Stomach smooth muscle (tissue), 2 donors: Measurements from ENCODE around the gene MAGED2.
"Not testable (repeated sequence)": the region's sequence is repeated elsewhere in the genome, so short reads cannot be mapped to it uniquely, and the experiment has no call there.

Experiments
- H3K27ac ChIP-seq: one replicate; pipeline ENCODE4 v1.7.0; 2013; ENCODE audit warnings: mild to moderate bottlenecking, low read length, inconsistent platforms
- H3K27me3 ChIP-seq, 2 donors: one replicate each; pipeline ENCODE4 v1.7.0; 2013; ENCODE audit warnings: low read length in 2 of 2; ENCODE audit not compliant: insufficient read depth in 2 of 2, control insufficient read depth in 1 of 2
- H3K36me3 ChIP-seq, 2 donors: one replicate each; pipeline ENCODE4 v1.7.0; 2013; ENCODE audit warnings: low read length in 2 of 2; ENCODE audit not compliant: control insufficient read depth in 2 of 2, insufficient read depth in 2 of 2
- H3K4me1 ChIP-seq: one replicate; pipeline ENCODE4 v1.7.0; 2013; ENCODE audit warnings: low read length; ENCODE audit not compliant: control insufficient read depth, insufficient read depth
- H3K4me3 ChIP-seq, 2 donors: one replicate each; pipeline ENCODE4 v1.7.0; 2013; ENCODE audit warnings: low read length in 2 of 2
- H3K9ac ChIP-seq, 2 donors: one replicate each; pipeline ENCODE4 v1.7.0; 2013; ENCODE audit warnings: low read length in 2 of 2, mild to moderate bottlenecking in 1 of 2
- H3K9me3 ChIP-seq, 2 donors: one replicate each; pipeline ENCODE4 v1.7.0; 2013; ENCODE audit warnings: low read length in 2 of 2; ENCODE audit not compliant: control insufficient read depth in 2 of 2
- donor health status: healthy.
- donor health status: Pancreatic carcinoma.

The MAGED2 gene

DNA sequence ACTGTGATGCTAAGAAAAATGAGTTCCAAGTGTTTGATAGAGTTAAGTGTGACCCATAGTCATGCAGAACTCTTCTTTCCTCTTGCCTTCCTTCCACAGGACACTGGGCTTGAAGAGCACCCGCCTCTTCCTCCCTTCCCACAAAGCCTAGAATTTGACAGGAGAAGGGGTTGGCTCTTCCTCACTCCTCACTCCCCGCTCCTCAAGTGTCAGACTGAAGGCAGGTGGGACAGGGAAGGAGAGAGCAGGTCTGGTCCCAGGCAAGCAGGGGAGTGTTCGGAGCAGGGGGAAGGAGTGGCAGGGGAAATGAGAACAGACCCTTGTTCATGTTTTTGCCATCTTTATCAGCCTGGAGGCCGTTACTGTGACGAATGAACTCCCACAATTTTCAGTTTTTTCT, 10.7 kb downstream of the MAGED2 start:
- H3K36me3 ChIP-seq, result peaks cover 10 to 11% of the 10 kb centered on the region in 2 donors
- H3K9me3 ChIP-seq, result no peaks in the 10 kb centered on the region
- H3K9ac ChIP-seq, result no peak overlapping the region
- no peak overlapping the region for H3K4me3 ChIP-seq
- H3K27me3 ChIP-seq, result no peaks in the 10 kb centered on the region
- H3K4me1 ChIP-seq, result no peaks in the 10 kb centered on the region
- no peak overlapping the region for H3K27ac ChIP-seq

DNA sequence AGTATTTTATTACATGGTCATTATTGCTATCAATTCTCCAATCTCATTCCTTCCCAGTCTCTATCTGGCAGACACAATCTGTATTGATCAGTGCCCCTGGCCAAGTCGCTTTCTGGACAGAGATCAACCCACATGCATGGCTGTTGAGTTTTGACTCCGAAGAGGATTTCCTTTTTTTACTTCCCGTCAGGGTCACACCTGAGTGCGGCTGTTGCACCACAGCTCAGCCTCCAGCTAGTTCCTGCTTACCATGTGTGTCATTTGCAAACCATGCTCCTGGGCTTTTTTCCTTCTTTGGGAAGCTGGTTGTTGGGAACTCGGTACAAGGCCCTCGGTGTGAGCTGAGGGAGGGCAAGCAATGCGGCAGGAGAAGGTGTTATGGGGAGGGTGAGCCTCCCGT, 11.7 kb downstream of the MAGED2 start:
- Histone ChIP-seq H3K4me1 (no peaks in the 10 kb centered on the region), H3K4me3 (no peak overlapping the region), H3K27ac (no peak overlapping the region), H3K27me3 (no peaks in the 10 kb centered on the region), H3K9ac (no peak overlapping the region), H3K36me3 (peaks cover 1 to 6% of the 10 kb centered on the region in 2 donors), H3K9me3 (no peaks in the 10 kb centered on the region)

DNA sequence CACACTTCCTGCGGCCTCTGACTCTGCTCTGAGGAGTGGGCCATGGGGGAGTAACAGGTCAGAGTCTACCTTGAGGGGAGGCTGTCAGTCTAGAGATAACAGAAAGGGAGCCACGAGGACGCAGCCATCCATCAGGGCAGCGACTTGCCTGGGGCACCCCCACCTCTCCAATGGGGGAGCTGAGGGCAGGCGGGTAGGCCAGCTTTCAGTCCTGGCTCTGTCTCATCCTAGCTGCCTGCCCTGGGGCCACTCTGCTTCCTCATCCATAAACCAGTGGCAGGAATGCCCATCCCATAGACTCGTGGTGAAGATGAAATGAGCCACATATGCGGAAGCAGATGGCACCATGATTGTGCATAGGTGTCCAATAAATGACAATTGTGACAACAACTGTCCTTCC, 13.2 kb downstream of the MAGED2 start:
- Histone ChIP-seq H3K36me3 (no peaks in the 10 kb centered on the region), H3K4me1 (no peaks in the 10 kb centered on the region), H3K9me3 (no peaks in the 10 kb centered on the region), H3K9ac (no peak overlapping the region), H3K27ac (no peak overlapping the region), H3K27me3 (no peaks in the 10 kb centered on the region), H3K4me3 (no peak overlapping the region)

DNA sequence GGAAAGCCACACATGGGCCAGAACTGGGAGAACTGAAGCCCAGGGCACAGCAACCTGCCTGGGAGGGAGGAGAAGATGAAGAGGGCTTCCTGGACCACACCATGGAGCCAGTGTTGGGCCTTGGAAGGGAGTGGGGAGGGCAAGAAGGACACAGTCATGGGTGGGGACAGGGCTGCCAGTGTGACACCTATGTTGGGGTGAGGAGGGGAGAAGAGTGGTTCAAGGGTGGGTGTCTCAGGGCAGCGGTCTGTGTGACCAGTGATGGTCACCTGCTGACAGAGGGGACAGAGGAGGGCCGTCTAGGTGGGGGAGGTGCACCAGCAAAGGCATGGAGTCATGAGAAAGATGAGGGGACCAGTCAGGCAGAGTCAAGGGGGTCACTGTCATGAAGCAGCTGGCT, 13.8 kb downstream of the MAGED2 start:
- Histone ChIP-seq H3K9ac (no peak overlapping the region), H3K4me3 (no peak overlapping the region), H3K9me3 (no peaks in the 10 kb centered on the region), H3K27ac (no peak overlapping the region), H3K36me3 (no peaks in the 10 kb centered on the region), H3K27me3 (peaks cover 0 to 1% of the 10 kb centered on the region in 2 donors), H3K4me1 (no peaks in the 10 kb centered on the region)

DNA sequence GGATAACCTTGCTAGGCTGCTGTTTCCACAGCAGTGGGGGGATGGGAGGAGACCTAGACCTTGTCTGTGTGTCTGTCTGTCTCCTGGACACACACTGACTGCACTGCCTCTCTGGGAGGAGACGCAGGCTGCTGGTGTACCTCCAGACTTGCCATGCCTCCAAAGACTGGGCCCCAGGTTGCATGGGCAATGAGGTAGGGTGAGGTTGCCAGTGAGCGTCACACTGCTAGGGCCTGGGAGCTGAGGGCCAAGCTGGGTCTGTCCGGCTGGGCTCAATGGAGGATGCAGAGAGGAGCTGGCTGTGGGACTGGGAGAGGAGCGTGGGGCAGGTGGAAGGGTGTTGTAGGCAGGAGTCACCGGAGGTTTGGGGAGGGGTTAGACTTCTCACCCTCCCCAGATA, 16.6 kb downstream of the MAGED2 start:
- Histone ChIP-seq H3K9ac (no peak overlapping the region), H3K27ac (no peak overlapping the region), H3K4me1 (no peaks in the 10 kb centered on the region), H3K27me3 (peaks cover 0 to 5% of the 10 kb centered on the region in 2 donors), H3K4me3 (no peak overlapping the region), H3K36me3 (no peaks in the 10 kb centered on the region), H3K9me3 (no peaks in the 10 kb centered on the region)

DNA sequence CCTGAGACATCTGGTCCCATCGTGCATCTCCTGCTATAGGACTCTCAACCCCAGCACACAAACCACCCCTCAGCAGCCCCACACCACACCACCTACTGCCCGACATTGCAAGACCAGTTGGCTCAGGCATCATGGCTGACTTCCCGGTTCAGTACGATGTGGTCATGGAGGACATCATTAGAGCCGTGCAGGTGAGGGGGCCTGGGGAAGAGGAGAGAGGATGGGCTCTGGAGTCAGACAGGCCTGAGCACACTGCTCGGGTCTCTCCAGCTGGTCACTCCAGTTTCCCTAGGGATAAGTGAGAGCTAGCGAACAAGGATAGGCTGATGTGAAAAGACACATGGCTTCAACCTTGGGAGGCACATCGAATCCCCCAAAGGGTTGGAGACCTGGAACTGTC, 17.2 kb downstream of the MAGED2 start:
- no peak overlapping the region for H3K4me3 ChIP-seq
- no peaks in the 10 kb centered on the region for H3K36me3 ChIP-seq
- peaks cover 0 to 5% of the 10 kb centered on the region in 2 donors for H3K27me3 ChIP-seq
- H3K27ac ChIP-seq, result no peak overlapping the region
- H3K9ac ChIP-seq, result no peak overlapping the region
- H3K9me3 ChIP-seq, result no peaks in the 10 kb centered on the region
- no peaks in the 10 kb centered on the region for H3K4me1 ChIP-seq

DNA sequence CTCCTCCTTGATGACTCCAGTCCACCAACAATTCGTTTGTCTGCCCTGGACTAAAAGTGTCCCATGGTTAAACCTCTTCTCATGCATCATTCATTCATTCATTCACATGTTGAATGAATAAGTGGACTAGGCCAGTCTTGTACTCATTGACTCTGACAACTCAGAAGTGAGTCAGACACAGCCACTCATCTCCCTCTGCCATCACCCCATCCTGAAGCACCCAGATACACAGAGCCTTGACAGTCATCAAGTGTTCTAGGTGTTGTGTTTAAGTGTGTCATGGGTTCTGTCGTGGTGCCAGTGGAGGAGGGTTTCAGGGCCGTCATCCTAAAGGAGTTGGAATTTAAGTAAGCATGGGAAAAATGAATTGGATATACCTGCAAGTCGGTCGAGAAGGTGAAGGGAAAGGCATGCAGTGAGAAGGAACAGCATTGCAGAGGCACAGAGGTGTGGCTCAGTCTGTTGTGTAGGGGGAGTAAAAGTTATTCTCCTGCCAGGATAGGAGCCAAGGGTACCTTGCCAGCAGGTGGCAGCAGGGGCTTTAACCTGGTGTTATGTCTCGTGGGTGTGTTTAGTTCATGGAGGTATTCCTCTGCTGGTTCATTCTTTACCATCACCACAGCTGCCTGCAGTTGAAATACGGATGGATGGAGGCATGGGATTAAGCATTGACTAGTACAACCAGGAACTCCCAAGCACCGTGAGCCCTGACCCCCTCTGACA, 18.3 kb downstream of the MAGED2 start:
- peaks cover 0 to 5% of the 10 kb centered on the region in 2 donors for H3K27me3 ChIP-seq
- H3K9ac ChIP-seq, result no peak overlapping the region
- no peaks in the 10 kb centered on the region for H3K9me3 ChIP-seq
- H3K4me3 ChIP-seq, result no peak overlapping the region
- H3K4me1 ChIP-seq, result no peaks in the 10 kb centered on the region
- no peak overlapping the region for H3K27ac ChIP-seq
- H3K36me3 ChIP-seq, result no peaks in the 10 kb centered on the region

DNA sequence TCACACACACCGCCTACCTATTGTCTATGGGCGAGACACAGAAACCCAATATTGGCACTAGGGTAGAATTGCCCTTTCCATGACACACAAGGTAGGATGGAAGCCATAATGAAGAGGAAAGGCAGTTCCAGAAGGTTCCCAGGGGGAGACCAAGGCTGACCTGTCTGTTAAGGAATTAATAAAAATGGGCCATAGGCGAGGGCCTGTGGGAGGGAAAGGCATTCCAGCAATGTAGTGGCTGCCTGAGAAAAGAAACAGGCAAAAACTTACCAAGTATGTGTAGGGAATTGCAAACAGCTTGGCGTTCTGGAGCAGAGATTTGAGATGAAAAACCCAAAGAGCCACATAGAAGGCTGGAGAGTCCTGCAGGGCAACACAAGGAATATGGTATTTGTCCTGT, 19.1 kb downstream of the MAGED2 start:
- H3K36me3 ChIP-seq, result no peaks in the 10 kb centered on the region
- H3K4me3 ChIP-seq, result no peak overlapping the region
- H3K9ac ChIP-seq, result no peak overlapping the region
- H3K27ac ChIP-seq, result no peak overlapping the region
- peaks cover 0 to 5% of the 10 kb centered on the region in 2 donors for H3K27me3 ChIP-seq
- H3K9me3 ChIP-seq, result no peaks in the 10 kb centered on the region
- H3K4me1 ChIP-seq, result no peaks in the 10 kb centered on the region

DNA sequence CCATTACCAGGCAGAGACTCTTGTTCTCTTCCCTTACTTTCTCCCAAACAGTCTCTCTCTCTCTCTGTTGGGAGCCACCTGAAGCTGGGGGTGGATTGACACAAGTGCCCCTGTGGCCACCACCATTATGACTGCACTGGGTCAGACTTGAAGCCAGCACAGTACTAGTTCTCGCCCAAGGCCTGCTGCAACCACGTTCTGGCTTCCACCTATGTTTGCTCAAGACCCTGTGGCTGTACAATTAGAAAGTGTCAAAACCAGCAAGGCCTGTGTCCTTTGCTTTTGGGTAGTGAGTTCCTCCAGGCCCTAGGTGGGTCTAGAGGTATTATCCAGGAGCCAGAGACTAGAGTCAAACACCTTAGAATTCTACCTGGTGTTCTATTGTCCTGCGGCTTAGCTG, 31.0 kb downstream of the MAGED2 start:
- Histone ChIP-seq H3K27me3 (peaks cover 0 to 16% of the 10 kb centered on the region in 2 donors), H3K27ac (no peak overlapping the region), H3K9me3 (peaks cover 0 to 2% of the 10 kb centered on the region in 2 donors), H3K4me3 (no peak overlapping the region), H3K36me3 (no peaks in the 10 kb centered on the region), H3K9ac (no peak overlapping the region), H3K4me1 (no peaks in the 10 kb centered on the region)

DNA sequence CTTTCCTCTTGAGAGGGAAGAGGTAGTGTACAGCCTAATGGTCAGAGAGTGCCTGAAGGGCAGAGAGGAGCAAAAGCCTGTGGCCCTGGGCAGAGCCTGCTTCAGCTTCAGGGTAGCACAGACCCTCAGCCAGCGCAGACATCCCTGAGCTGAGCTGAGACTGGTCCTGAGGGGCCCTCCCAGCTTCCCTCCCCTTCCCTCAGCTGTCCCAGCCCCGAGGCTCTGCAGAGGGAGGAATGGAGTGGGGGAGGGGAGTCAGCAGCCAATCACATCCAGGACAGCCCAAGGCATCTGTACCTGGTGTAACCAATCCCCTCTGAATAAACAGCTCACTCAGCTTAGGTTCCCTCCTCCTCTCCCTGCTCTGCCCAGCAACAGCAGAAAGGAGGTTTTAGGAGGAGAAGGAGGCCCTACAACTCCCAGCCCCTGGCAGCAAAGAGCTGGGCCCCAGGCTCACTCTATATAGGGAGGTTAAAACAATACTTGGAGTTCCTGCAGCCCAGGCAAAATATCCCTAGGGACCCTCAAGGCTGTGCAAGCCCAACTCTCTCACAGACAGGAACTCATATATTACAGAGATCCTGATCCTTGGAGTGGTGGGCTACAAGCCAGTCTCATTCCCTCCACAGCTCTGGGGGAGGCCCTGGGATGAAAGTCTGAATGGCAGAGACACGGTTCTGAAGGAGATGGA, 33.8 kb downstream of the MAGED2 start:
- H3K4me3 ChIP-seq, H3K4me1 ChIP-seq, H3K27ac ChIP-seq, H3K9me3 ChIP-seq, H3K36me3 ChIP-seq, H3K9ac ChIP-seq: not testable (repeated sequence)
- peaks cover 0 to 16% of the 10 kb centered on the region in 2 donors for H3K27me3 ChIP-seq

DNA sequence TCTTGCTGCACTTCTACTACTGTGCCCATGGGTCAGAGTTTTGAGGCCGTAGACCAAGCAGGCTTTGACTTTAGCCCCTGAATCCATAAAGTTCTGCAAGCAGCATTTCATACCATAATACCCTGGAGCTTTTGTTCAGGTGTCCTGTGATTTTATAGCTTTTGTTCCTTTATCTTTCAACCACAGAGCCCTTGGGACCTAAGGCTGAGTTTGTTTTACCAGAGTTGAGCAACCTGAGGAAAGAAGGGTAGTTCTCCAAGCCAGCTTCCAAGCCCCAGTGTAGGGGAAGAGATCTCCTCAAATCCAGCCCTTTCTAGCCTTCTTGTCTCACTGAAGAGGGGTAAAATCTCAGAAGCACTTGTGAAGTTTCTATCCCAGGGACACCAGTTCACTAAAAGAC, 35.1 kb downstream of the MAGED2 start:
- peaks cover 0 to 16% of the 10 kb centered on the region in 2 donors for H3K27me3 ChIP-seq
- H3K36me3 ChIP-seq, result no peaks in the 10 kb centered on the region
- no peak overlapping the region for H3K4me3 ChIP-seq
- no peak overlapping the region for H3K9ac ChIP-seq
- no peaks in the 10 kb centered on the region for H3K4me1 ChIP-seq
- H3K9me3 ChIP-seq, result no peaks in the 10 kb centered on the region
- H3K27ac ChIP-seq, result no peak overlapping the region
